HG03442 (cell line): ENCODE measurements around the gene MACROD2.

Experiments
- ATAC-seq: cut with Tn5 transposase; IDR thresholded peaks from one replicate; pipeline ENCODE4 v1.9.1; 2021; ENCODE audit warnings: mild to moderate bottlenecking, moderate library complexity; ENCODE audit not compliant: unreplicated experiment

Gene MACROD2

GRCh38 chr20:15061061-15061430 is 1065.7 kb downstream of the MACROD2 start:
- ATAC-seq, result no peak

- no peak for ATAC-seq
Observed at GRCh38 chr20:15061955-15062354, 1066.6 kb downstream of the MACROD2 start.

DNA sequence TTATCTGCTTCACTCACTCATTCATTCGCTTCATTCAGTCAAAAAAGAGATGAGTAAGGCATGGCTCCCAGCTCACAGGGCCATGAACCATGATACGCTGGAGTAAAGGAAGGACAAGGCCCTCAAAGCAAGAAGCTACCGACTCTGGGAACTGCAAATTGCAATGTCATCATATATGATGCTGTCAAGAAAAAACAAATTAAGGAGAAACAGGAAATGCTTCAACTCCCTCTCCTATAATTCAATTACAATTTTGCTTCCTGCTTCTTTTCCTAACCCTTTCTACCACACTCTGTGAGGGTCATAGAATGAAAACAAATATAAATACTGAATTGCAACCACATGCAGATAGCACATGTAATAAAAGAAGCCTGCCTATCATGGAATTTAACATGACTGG is 1067.8 kb downstream of the MACROD2 start:
- no peak for ATAC-seq

DNA sequence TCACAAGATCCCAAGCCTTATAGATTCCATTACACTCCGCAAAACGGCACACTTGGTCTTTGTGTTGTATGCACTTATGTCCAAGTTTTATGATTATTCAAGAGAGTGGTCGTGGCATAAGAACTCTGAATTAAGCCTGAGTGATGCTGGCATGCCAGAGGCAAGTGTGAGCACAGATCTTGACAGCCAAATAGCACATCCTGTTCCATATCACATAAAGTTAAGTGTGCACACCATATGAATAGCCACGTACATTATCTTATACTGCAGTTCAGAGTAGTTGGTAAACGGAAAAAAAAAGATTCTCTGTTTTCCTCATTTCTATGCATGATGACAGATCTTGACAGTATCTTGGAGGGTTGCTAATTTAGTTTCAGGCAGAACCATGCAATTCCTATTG is 1069.4 kb downstream of the MACROD2 start:
- no peak for ATAC-seq

DNA sequence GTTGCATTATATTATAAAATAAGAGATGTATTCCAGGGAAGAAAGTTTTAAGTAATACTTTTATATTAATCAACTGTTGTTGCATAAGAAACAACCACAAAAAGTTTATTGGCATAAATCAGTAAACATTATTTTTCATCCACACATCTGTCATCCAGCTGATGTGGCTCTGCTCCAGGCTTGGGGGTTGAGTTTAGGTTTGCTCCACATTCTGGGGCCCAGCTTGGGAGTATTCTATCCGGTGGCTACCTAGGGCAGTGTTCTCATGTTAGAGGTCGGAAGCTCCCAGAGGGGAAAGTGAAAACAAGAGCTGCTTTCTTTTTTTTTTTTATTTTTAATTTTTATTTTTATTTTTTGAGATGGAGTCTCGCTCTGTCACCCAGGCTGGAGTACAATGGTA is 1070.5 kb downstream of the MACROD2 start:
- no peak for ATAC-seq

DNA sequence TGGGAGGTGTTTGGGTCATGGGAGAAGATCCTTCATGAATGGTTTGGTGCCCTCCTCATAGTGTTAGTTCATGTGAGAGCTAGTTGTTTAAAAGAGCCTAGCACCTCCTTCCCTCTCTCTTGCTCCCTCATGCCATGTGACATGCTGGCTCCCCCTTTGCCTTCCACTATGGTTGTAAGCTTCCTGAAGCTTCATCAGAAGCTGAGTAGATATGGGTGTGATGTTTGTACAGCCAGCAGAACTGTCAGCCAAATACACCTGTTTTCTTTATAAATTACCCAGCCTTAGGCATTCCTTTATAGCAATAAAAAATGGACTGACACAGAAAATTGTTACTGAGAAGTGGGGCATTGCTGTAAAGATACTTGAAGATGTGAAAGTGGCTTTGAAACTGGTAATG is 1073.2 kb downstream of the MACROD2 start:
- no peak for ATAC-seq

DNA sequence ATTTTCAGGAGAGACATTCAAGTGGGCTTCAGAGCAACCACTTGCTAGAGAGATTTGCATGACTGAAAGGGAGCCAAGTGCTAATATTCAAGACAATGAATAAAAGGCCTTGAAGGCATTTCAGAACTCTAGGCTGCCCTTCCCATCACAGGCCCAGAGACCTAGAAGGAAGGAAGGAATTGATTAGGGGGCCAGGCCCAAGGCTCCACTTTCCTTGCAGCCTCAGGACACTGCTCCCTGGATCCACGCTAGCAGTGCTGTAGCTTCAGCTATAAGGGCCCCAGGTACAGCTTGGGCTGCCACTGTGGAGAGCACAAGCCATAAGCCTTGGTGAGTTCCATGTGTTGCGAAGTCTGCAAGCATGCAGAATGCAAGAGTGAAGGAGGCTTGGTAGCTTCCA is 1074.0 kb downstream of the MACROD2 start:
- ATAC-seq, result no peak

DNA sequence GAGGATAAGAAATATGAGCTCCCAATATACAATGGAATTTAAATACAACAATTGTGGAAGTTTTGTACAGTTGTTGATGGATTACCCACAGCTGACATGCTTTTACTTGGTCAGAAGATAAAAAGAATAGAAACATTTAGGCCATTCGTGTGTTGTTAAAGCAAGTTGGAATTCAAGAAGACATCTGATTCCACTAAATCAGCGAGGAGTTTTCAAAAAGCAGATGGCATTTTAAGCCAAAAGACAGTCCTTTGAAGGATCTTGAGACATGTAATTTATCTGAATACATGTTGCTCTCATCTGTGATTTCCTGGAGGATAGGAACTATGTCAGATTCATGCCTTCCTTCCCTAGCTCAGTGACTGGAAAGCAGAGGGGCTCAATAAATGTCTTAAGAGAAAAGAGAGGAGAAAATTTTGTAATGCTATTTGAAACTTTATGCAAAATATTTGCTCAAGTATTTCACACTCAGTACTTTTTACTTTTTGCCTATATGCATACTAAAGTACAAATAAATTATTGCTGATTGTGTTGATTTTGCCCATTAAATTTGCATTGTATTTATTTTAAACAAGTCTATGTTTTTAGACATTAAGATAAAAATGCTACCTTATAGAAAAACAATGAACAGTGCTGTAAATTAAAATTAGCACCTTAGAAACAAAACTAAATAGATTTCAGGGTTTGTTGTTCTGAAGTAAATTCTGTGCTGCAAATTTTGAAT is 1075.9 kb downstream of the MACROD2 start:
- ATAC-seq, result no peak

- no peak for ATAC-seq
Observed at GRCh38 chr20:15072316-15072715, 1077.0 kb downstream of the MACROD2 start.

DNA sequence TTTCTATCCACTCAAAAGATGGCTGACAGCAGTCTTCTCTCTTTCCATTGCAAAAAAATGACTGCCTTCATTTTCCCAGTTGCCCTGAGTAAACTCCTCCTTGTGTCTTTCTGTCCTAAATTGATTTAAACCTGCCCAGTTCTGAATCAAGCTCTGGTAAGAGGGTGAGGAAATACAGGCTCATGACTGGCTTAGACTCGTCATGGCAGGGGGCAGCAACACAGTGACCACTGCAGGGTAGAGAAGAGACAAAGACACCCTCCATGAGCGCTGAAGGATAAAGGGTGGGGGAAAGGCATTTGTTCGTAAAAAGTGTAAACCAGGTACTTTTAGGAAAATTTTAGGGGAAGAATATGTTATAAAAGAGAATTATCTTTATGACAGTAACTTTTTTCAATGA is 1080.3 kb downstream of the MACROD2 start:
- no peak for ATAC-seq

- ATAC-seq, result no peak
Observed at GRCh38 chr20:15076785-15077184, 1081.5 kb downstream of the MACROD2 start.

DNA sequence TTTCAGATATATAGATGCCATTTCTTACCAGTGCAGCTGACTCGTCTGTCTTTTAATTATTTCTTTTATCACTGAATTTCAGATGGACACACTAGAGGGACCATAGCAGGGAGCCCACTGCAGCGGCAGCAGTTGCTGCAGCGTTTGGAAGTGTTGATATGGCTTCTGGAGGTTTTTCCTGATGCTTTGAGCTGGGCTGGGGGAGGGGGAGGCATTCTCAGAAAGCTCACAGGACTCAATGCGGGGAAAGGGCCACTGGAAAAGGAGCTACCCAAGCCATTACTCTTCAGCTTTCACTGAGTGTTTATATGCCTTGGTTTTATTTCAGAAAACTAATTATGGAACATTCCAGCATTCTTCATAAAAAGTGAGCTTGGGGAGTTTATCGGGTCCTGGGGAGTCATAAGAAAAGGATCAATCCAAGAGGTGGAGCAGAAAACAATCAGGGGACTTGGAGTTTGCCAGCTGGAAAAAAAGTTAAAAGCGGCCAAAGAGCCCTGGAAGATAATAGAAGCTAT is 1082.5 kb downstream of the MACROD2 start:
- no peak for ATAC-seq

DNA sequence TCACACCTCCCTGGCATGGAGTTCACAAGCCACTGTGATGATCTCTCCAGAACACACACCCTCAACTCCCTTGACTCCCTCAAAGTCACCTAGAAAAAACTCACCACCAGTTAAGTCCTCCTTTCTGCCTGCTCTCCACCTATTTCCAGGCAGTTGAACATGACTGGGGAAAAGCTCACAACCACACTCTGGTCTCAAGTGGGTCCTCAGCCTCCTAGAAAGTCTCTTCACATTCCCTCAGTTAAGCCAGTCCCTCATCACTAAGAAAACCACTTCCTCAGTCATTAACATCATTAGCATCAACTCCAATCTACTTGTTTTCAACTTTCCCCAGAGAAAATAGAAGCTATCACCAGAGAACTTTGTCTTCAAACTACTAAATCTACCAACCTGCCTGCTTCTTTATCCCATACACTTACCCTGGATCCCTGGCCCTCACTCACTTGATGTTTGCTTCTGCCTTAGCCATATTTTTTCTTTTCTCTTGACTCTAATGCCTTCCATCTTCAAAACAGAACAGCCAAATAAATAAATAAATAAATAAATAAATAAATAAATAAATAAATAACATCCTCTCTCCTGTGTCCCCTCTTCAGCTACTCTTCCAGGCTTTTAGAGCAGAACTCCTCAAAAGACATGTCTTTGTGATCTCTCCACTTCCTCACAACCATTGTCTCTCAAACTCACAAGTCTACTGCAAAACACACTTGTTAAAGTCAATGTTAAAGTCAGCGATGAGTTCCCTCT is 1084.5 kb downstream of the MACROD2 start:
- ATAC-seq, result no peak

GRCh38 chr20:15081261-15081660 is 1085.9 kb downstream of the MACROD2 start:
- no peak for ATAC-seq

DNA sequence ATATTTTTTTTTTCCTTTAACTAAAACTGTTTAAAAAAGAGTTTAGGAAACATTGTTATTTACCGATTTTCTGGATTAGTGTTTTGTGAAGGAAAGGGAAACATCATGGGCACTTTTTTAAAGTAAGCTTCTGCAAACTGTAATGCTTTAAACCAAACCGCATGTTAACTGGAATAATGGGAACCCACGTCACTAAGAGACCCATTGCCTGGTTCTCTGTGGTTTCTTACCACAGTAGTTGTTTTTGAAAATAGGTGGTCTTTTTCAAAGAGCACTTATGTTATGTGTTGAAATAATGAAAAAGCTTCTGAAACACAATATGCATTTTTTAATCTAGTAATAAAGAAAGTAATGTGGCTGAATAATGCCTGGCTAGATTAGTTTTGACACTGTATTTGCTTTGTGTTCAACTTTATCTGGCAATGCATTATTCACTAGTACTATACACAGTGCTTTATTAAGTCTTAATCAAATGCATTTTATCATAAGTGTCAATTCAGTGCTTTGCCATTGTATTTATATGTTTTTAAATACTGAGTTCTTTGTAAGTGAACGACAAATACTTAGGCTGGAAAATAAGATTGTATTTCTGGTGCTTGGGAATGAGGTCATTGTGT is 1096.2 kb downstream of the MACROD2 start:
- no peak for ATAC-seq

- no peak for ATAC-seq
Observed at GRCh38 chr20:15098351-15098750, 1103.0 kb downstream of the MACROD2 start.

GRCh38 chr20:15099130-15099529 is 1103.8 kb downstream of the MACROD2 start:
- ATAC-seq, result no peak

DNA sequence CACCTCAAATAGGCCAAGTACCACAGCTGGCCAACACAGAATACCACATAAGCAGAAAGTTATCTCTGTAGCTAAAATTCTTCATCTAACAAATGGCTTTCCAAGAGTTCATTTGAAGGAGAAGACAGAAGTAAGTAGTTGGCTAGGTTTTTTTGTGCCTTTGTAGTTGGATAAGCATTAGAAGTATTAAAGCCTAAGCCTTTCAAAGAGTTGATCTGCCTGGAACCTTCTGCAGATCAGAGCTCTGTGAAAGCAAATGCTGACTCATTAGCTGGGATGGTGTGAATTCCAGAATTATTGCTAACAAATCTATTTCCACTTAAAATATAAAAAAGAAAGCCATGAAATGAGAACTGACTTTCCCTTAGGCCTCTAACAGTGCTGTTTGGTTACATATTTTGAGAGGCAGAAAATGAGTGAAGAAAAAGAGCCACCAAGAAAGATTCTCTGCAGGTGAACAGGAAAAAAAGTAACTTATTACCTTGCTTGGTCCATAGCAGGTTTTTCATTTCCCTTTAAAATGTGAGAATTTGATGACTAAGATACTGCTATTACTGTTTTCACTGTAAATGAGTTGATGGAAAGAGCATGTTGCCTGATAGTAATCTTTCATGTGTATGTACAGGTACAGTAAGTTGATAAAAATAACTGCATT is 1105.3 kb downstream of the MACROD2 start:
- no peak for ATAC-seq

DNA sequence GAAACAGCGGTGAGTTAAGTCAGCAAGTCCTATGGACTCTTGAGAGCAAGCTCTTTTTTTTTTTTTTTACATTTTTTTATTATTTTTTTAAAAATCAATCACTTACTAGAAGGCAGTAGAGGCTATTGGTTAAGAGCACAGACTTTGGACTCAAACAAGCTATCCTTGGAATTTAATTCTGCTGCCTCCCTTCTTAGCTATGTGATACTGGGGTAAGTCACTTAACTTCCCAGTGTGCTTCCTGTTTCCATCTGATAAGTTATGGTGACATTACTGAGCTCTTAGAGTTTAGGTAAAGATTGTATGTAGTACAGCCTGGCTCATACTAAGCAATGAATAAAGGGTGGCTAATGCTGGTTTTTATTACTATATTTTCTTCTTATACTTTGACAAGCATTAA is 1112.6 kb downstream of the MACROD2 start:
- no peak for ATAC-seq

DNA sequence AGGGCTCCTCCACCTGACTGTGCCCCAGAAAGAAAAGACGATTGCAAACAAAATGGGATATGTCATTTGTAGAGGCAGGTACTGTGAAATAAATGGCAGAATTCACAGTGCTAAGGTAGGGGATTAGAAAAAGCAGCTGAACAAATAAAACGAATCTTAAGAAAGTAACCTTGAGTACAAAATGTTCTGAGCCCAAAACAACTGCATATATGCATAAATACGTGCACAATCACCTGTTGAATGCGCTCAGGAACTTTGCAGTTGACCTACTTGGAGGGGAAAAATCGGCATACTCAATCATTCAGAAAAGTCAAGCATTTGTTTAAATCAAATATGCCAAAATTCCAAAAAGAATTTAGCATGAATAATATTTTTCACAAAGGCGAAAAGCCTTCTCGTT is 1114.2 kb downstream of the MACROD2 start:
- no peak for ATAC-seq

- ATAC-seq, result no peak
Observed at GRCh38 chr20:15111654-15112053, 1116.3 kb downstream of the MACROD2 start.
